GM18870 (cell line): ENCODE results near the gene DENND11.
"Not testable (repeated sequence)": the region's sequence is repeated elsewhere in the genome, so short reads cannot be mapped to it uniquely, and the experiment has no call there.

ENCODE experiments used
- ATAC-seq: cut with Tn5 transposase; IDR thresholded peaks from one replicate; pipeline ENCODE4 v1.9.1; 2021; ENCODE audit warnings: moderate library complexity; ENCODE audit not compliant: unreplicated experiment

The DENND11 gene

GRCh38 chr7:141709318-141709717 is 7.4 kb upstream of the DENND11 start:
- no peak for ATAC-seq

GRCh38 chr7:141708351-141708750 is 6.4 kb upstream of the DENND11 start, which contains the start of gene WEE2:
WEE2 (plus strand) TSS chr7:141708353; CDS start chr7:141708759, 406 bp downstream.
- no peak for ATAC-seq

GRCh38 chr7:141706239-141707064 is 4.5 kb upstream of the DENND11 start:
- ATAC-seq, result no peak

- no peak for ATAC-seq
Measured at GRCh38 chr7:141704741-141705140, 2.8 kb upstream of the DENND11 start.

GRCh38 chr7:141704112-141704511 is 2.1 kb upstream of the DENND11 start:
- ATAC-seq, result no peak

GRCh38 chr7:141702892-141703291 is 926 bp upstream of the DENND11 start:
- ATAC-seq, result no peak

- ATAC-seq, result peak; percentile 51
Measured at GRCh38 chr7:141701489-141702046, 398 bp downstream of the DENND11 start.

GRCh38 chr7:141700848-141701371 is 1.1 kb downstream of the DENND11 start:
- ATAC-seq, result no peak

GRCh38 chr7:141700296-141700847 is 1.6 kb downstream of the DENND11 start:
- no peak for ATAC-seq

GRCh38 chr7:141699860-141700259 is 2.1 kb downstream of the DENND11 start:
- no peak for ATAC-seq

GRCh38 chr7:141698247-141699015 is 3.5 kb downstream of the DENND11 start:
- no peak for ATAC-seq

GRCh38 chr7:141697211-141697871 is 4.6 kb downstream of the DENND11 start:
- no peak for ATAC-seq

- ATAC-seq, result no peak
Measured at GRCh38 chr7:141696348-141696747, 5.6 kb downstream of the DENND11 start.

- no peak for ATAC-seq
Measured at GRCh38 chr7:141695803-141696289, 6.1 kb downstream of the DENND11 start.

GRCh38 chr7:141693082-141693481 is 8.9 kb downstream of the DENND11 start:
- no peak for ATAC-seq

- ATAC-seq, result no peak
Measured at GRCh38 chr7:141691961-141692360, 10.0 kb downstream of the DENND11 start.

- ATAC-seq, result no peak
Measured at GRCh38 chr7:141691540-141691939, 10.4 kb downstream of the DENND11 start.

- not testable (repeated sequence) for ATAC-seq
Measured at GRCh38 chr7:141689072-141689825, 12.7 kb downstream of the DENND11 start.

GRCh38 chr7:141688043-141688442 is 13.9 kb downstream of the DENND11 start:
- ATAC-seq, result no peak

- ATAC-seq, result no peak
Measured at GRCh38 chr7:141686670-141687069, 15.3 kb downstream of the DENND11 start.
